HG02973 (cell line): ENCODE results near the gene ZNF837.
"Not testable (repeated sequence)": the region's sequence is repeated elsewhere in the genome, so short reads cannot be mapped to it uniquely, and the experiment has no call there.

Experiments
- ATAC-seq: cut with Tn5 transposase; IDR thresholded peaks from one replicate; pipeline ENCODE4 v1.9.1; 2021; ENCODE audit warnings: moderate library complexity; ENCODE audit not compliant: unreplicated experiment

The ZNF837 gene

DNA sequence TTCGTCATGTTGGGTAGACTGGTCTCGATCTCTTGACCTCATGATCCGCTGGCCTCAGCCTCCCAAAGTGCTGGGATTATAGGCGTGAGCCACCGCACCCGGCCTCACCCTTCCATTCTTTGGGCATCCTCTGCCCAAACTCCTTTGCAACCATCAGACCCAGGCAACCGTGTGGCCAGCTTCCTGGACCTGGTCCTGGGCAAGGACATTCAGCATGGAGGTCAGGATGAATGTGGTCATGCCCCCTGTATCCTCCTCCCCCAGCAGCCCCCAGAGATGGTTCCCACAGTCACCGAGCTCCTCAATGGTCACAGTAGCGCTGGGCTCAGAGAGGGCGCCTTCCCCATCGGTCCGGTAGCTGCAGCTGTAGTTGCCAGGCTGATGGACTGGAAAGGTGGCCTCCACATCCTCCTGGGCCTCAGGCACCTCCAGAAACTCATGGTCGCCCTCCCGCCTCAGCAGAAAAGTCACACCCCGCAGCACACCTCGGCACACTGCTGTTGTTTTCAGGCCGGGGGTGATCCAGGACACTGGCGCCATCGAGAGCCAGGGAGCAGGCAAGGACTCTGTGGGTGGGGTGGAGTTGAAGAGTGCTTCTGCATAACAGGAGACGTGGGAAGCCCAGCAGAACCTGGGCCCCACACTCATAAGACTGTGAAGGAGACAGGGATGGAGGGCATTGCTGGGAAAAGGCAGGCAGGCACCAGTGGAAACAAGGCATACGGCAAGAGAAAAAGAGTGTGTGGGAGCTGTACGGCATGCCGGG is 28.7 kb downstream of the ZNF837 start:
- no peak for ATAC-seq

DNA sequence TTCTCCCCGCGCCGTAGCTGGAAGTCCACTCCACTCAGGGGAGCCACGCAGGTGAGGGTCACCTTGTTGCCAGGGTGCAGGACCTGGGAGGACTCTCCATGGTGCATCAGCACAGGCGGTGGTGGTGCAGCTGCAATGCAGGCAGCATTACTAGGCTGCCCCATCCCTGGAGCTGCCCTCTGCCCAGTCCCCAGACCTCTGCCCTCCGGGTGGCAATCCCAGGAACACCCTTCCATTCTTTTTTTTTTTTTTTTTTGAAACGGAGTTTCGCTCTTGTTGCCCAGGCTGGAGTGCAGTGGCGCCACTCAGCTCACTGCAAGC is 29.3 kb downstream of the ZNF837 start:
- no peak for ATAC-seq

DNA sequence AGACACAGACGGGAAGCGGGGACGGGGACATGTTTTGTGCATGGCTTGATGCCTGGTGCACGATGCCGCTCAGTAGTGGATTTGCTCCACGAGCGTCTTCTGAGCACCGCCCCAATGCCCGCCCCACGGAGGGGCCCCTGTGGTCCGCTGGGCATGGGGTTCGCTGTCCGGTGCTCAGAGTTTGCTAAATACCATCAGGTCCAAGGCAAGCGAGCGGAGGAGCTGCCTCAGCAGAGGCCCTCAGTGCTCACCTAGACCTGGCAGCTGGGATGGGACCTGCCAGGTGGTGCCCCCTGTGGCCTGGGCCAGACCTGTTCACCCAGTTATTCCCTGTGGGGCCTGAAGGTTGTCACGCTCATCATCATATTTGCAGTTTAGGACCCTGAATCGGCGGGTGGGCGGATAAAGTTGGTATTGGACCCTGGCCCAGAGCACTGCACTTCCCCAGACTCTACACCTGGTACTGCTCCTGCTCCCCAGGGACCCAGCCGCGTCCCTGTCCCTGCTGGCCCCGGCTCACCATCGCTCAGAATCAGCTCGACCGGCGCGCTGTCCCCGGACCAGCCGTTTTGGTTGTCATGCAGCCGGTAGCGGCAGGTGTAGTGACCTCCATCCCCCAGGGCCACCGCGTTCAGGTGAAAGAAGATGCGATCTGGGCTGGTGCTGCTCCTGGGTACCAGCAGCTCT is 29.8 kb downstream of the ZNF837 start:
- no peak for ATAC-seq

DNA sequence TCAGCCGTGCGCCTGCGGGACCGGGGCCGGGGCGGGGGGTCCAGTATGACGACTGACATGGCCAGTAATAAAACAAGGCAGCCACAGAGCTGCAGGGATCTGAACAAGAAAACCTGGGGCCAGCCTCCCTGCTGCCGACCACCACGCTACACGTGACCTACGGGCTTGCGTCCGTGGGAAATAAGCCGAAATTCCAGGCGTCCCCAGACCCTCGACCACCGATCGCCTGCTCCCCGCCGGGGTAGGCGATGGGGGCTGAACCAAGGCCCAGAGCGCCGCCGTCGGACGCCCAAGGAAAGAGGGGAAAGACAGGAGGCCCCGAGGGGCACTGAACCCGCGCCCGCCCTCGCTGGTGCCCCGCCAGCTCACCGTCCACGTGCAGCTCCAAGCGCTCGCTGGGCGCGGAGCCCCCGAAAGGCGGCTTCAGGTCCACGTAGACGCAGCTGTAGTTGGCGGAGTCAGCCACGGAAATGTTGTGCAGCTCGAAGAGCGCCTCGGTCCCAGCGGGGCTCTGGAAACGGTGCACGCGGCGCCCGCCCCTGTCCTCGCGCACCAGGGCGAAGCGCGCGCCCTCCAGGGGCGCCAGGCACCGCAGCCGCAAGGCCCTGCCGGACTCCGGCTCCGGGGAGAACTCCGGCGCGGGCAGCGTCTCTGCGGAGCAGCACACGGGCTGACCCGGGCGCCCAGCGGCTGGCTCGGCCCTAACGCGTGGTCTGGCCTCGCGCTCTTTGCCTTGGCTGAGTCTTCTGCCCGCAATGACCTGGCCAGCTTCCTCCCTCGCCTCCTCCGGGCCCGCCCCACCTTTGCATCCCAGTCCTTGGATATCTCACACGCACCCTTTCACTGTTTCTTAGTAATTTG is 30.6 kb downstream of the ZNF837 start:
- no peak for ATAC-seq

DNA sequence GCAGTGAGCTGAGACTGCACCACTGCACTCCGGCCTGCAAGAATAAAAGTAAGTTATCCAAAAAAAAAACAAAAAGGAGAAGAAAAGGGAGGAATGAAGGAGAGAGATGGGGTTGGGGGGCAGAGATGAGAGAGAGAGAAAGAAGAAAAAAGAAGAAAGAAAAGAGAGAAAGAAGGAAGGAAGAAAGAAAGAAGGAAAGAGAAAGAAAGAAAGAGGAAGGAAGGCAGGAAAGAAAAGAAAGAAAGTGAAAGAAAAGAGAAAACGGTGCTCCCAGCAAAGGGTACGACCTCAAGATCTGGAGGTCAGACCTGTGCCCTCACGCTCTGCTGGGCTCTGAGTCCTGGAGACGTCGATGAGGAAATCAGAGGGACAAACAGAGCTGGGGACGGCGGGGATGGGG is 31.2 kb downstream of the ZNF837 start:
- no peak for ATAC-seq

DNA sequence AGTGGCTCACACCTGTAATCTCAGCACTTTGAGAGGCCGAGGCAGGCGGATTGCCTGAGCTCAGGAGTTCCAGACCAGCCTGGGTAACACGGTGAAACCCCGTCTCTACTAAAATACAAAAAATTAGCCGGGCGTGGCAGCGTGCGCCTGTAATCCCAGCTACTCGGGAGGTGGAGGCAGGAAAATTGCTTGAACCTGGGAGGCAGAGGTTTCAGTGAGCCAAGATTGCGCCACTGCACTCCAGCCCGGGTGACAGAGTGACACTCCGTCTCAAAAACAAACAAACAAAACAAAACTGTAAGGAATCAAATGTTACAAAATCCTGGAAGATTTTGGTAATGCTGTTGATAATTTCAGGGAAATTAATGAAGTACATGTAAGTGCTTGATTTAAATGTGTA is 32.8 kb downstream of the ZNF837 start:
- not testable (repeated sequence) for ATAC-seq

DNA sequence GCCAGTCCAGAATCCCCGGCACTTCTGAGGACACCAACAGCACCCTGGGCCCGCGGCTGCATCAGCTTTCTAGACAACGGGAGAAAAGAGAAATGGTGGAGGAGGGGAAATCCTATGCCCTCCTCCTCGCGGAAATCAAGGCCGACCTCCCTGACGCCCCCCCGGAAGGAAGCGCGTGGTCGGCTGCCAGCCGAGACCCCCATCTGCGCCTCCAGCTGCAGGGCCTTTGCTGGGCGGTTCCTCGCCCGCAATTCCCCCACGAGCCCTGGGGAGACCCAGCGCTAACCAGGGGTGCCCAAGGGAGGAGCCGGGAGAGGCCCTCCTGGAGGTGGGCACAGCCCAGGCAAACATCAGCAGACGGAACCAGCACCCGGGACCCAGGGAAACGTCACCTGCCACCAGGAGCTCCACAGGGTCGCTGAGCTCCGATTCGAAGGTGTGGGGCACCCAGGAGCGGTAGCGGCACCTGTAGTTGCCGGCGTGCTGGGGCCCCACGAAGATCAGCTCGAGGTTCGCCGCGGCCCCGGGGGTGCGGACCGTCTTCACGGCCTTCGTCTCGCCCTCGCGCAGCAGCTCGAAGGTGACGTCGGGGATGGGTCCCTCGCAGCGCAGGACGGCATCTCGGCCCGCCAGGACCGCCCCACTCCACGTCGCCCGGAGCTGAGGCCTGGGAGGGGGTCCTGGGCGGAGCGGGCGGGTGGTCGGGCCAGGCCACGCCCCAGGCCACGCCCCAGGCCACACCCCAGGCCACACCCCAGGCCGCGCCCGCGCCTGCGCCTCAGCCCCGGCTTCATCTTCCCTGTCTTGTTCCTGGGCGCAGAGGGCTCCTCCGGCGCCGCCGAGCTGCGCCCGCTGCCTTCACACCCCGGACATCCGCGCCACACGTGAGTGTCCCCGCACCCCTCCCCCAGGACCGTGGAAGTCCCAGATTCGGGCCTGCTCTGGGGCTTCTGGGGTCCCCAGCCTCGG is 33.6 kb downstream of the ZNF837 start:
- peak; percentile 68 for ATAC-seq

DNA sequence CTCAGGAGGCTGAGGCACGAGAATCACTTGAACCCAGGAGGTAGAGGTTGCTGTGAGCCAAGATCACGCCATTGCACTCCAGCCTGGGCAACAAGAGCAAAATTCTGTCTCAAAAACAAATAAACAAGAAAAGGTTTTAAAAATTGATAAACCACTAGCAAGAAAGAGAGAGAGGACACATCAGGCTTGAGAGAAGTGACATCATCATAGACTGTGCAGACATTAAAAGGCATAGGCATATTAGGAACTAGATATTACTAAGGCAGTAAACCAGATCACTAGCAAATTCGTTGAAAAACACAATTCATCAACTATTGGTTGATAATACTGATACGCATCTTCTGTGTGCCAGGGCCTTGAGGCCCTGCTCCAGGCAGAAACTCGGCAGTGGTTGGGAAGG is 35.3 kb downstream of the ZNF837 start:
- no peak for ATAC-seq

DNA sequence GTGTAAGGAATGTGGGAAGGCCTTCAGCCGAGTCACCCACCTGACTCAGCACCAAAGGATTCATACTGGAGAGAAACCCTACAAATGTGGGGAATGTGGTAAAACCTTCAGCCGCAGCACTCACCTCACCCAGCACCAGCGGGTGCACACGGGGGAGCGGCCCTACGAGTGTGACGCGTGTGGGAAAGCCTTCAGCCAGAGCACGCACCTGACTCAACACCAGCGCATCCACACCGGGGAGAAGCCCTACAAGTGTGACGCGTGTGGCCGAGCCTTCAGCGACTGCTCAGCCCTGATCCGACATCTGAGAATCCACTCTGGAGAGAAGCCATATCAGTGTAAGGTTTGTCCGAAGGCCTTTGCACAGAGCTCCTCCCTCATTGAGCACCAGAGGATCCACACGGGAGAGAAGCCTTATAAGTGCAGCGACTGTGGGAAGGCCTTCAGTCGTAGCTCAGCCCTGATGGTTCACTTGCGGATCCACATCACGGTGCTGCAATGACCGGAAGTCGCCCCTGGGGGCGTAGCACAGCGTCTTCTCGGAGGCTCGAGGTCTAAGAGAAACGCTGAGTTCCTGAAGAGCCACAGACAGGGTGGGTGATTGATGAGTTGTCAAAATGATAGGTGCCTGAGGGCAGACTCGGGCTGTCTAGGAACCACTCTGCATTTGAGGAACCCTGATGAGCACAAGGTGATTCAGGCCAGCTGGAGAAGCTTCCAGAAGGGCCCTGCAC is 41.8 kb downstream of the ZNF837 start:
- no peak for ATAC-seq

DNA sequence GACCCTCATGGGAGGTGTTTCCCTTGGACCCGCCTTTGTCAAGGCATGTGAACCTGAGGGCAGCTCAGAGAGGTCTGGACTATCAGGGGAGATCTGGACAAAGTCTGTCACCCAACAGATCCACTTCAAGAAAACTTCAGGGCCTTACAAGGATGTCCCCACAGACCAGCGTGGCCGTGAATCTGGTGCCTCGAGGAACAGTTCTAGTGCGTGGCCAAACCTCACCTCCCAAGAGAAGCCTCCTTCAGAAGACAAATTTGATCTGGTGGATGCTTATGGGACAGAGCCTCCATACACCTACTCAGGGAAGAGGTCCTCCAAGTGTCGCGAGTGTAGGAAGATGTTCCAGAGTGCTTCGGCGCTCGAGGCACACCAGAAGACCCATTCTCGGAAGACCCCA is 42.5 kb downstream of the ZNF837 start:
- ATAC-seq, result no peak

DNA sequence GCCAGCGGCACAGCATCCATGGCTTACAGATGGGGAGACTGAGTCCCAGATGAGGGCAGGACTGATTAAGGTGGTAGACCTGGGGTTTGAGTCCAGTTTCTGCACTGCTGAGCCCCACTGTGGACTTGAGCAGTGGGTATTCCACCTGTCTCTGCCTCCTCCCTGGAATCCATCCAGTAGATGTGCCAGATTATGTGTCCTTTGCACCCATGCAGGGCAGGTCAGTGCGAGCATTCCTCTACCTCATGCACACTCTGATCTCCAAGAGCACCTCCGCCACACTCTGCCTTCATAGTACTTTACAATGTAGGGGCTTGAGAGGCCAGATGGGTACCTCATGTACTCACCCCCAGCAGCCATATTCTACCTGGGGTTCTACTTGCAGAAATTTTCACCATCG is 44.0 kb downstream of the ZNF837 start:
- ATAC-seq, result no peak

DNA sequence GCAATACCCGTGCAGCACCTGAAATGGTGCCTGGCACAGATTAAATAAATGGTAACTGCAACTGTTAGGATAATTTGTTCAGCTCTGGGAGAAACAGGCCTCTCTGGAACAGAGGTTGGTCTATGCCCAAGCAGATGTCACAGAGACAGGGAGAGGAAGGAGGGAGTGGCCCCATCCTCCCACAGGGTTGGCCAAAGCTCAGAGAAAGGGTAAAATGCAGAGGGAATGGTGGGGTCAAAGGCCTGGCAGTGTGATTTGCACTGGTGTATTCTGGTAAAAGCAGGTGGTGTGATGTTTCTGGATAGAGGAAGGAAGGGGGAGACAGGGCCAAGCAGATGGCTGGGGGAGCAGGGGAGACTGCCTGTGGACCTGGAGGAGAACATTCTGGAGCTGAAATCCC is 44.6 kb downstream of the ZNF837 start:
- ATAC-seq, result no peak

DNA sequence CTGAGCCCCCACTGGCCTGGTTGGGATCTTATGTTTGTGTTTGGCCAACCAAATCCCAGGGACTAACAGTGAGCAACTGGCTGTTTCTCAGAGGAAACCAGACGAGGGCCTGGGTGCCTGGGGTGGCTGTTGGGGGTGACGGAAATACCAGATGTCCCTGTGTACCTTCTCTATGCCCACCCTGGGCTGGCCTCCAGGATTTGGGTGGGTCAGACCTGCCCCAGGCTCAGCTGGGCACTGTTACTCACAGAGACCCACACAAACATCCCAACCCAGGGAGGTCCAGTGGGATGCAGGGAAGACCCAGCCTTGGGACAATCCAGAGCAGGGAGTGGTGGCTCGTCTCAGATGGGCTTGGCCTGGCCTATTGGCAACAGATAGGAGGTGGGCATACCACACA is 45.2 kb downstream of the ZNF837 start:
- ATAC-seq, result no peak

DNA sequence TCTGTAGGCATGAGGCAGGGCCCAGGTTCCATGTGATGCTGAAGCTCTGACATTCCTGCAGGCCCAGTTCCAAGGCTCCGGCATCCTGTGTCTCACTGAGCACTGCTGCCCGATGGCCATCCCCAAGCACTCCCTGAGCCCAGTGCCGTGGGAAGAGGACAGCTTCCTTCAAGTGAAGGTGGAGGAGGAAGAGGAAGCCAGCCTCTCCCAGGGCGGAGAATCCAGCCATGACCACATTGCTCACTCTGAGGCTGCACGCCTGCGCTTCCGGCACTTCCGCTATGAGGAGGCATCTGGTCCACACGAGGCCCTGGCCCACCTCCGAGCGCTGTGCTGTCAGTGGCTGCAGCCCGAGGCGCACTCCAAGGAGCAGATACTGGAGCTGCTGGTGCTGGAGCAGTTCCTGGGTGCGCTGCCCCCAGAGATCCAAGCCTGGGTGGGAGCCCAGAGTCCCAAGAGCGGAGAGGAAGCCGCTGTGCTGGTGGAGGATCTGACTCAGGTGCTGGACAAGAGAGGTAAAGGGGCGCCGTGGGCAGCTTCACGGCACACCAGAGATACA is 46.1 kb downstream of the ZNF837 start:
- no peak for ATAC-seq

DNA sequence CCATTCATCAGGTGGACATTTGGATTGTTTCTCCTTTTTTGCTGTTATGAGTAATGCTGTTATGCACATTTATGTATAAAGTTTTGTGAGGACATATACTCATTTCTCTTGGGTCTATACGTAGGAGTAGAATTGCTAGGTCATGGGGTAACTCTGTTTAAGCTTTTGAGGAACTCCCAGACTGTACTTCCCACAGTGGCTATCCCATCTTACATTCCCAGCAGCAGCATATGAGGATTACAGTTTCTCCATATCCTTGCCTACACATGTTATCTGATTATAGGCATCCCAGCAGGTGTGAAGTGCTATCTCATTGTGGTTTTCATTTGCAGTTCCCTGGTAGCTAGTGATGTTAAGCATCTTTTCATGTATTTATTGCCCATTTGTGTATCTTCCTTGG is 48.1 kb downstream of the ZNF837 start:
- no peak for ATAC-seq

DNA sequence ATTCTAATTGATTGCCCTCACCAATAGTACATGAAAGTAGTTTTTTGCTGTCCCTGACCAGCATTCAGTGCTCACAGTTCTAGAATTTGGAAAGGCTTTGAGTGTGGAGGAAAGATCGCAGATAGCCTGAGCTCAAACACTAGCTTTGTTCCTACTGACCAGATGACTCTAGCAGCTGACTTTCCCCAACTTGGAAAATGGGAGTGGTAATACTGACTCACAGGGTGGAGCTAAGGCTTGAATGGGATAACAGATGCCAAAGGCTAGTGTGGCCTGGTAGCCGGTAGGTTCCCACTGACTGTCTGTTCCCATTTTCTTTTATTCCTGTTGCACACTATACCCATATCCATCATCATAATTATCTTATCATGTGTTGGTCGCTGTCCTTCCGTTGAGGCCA is 50.4 kb downstream of the ZNF837 start:
- no peak for ATAC-seq

DNA sequence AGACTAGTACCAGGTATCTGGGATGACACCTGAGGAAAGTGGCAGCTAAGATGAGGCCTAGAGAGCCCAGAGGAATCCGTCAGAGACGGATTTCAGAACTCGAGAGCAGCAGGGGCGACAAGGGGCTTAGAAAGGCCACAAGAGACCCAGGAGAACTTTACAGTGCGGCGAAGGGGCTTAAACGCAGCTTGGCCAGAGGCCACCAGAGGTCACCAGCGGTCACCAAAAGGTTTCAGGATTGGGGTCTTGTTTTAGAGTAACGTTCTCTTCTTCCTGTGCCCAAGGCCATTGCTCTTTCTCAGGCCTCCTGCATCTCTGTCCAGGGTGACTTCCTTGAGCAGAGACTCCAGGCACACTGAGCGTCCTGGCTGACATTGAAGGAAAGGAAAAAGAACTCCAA is 51.8 kb downstream of the ZNF837 start:
- ATAC-seq, result no peak

DNA sequence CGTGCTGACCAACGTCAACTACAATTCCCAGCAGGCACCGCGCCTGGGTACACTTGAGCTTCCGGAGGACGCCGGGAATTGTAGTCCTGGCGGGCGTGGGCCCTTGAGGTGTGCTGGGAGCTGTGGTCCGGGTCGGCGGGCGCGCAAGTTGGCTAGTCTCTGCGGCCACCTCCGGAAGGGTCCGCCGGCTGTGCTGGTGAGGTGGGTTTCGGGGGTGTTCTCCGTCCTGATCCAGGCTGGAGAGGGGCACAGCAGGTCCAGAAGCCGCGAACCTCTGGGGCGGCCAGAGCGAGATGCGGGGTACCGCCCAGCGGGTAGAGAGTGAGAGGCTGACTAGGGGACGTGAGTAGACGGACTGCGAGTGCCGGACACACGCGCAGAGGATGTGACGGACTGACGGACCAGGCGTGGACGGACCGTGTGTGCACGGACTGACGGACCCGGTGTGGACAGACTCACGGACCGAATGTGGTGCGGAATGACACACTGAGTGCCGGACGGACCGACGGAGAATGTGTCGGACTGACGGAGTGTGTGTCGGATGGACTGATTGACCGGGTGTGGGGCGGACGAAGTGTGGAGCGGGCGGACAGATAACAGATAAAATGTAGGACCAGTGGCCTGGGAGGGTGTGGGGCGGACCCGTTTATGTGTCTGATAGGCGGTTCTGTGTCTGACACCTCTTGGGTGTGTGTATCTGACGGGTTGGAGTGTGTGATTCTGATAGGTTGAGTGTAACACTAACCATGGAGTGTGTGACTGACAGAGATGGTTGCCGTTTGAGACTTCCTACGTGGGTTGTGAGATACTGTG is 53.7 kb downstream of the ZNF837 start, which contains the start of gene ZSCAN22:
ZSCAN22 (plus strand) TSS at position 81 of the 813 bp plus-strand sequence. CDS start 7,809 bp downstream, outside the sequence.
- peak; percentile 80 for ATAC-seq

DNA sequence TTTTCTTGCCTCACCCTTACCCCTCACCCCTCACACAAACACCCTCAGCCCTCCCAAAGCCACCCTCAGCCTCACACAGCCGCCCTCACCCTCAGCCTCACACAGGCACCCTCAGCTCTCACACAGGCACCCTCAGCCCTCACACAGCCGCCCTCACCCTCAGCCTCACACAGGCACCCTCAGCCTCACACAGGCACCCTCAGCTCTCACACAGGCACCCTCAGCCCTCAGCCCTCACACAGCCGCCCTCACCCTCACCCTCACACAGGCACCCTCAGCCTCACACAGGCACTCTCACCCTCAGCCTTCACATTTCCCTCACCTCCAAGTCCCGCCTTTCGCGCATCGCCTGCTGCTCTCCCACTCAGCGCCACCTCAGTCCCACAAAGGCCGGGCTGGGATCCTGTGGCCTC is 54.3 kb downstream of the ZNF837 start:
- no peak for ATAC-seq
